Lung (tissue), 12 donors: Measurements from ENCODE around the gene PUS3. TPM values are rescaled to one million over a fixed set of nuclear protein-coding genes. Genes with fewer than 3 reads are reported as not detected.

Experiments
- ATAC-seq: fragments of 200-7000 bp; cut with Tn5 transposase; one replicate; pipeline ENCODE4 v1.9.1; 2020; ENCODE audit warnings: moderate number of reproducible peaks; ENCODE audit not compliant: insufficient read depth, low FRiP score
- DNase-seq, 3 donors: peaks; one replicate each; pipeline ENCODE4 v3.0.0-alpha.2; 2013 to 2017
- H3K27ac ChIP-seq, 2 donors: one replicate each; pipeline ENCODE4 v1.5.1; 2013; ENCODE audit warnings: mild to moderate bottlenecking in 2 of 2, moderate library complexity in 2 of 2, control low read depth in 1 of 2, inconsistent platforms in 1 of 2, low read depth in 1 of 2, low read length in 1 of 2
- H3K27me3 ChIP-seq, 3 donors: one replicate each; pipeline ENCODE4 v1.5.1; 2013; ENCODE audit warnings: low read length in 2 of 3; ENCODE audit not compliant: control insufficient read depth in 3 of 3, insufficient read depth in 3 of 3
- H3K36me3 ChIP-seq, 4 donors: one replicate each; pipeline ENCODE4 v1.5.1; 2013; ENCODE audit warnings: low read length in 4 of 4, mild to moderate bottlenecking in 1 of 4, moderate library complexity in 1 of 4; ENCODE audit not compliant: control insufficient read depth in 4 of 4, insufficient read depth in 4 of 4
- H3K4me1 ChIP-seq, 5 donors: one replicate each; pipeline ENCODE4 v1.5.1; 2013; ENCODE audit warnings: low read length in 5 of 5, mild to moderate bottlenecking in 2 of 5, moderate library complexity in 1 of 5; ENCODE audit not compliant: control insufficient read depth in 5 of 5, insufficient read depth in 5 of 5
- H3K4me3 ChIP-seq: one replicate; pipeline ENCODE4 v1.5.1; 2013; ENCODE audit warnings: mild to moderate bottlenecking, control low read depth, moderate library complexity
- H3K9ac ChIP-seq, 2 donors: one replicate each; pipeline ENCODE4 v1.5.1; 2013; ENCODE audit warnings: low read length in 2 of 2, control low read depth in 1 of 2; ENCODE audit not compliant: insufficient read depth in 1 of 2
- H3K9me3 ChIP-seq, 4 donors: one replicate each; pipeline ENCODE4 v1.5.1; 2013; ENCODE audit warnings: low read length in 3 of 4, mild to moderate bottlenecking in 1 of 4, moderate library complexity in 1 of 4; ENCODE audit not compliant: control insufficient read depth in 4 of 4, insufficient read depth in 3 of 4
- CTCF ChIP-seq: IDR thresholded peaks from 2 replicates; pipeline ENCODE4 v1.5.1; 2012; ENCODE audit warnings: mild to moderate bottlenecking; ENCODE audit errors: control extremely low read depth, extremely low read depth
- WGBS, 2 donors: extraction: QIAGEN DNeasy Blood & Tissue Kit; methylation state at CpG; one replicate each; pipeline ENCODE4 v1.1.7; 2013; 5-methylcytosine and 5-hydroxymethylcytosine counted together
- polyA plus RNA-seq, 2 donors: library from polyadenylated mRNA; stranded (reverse); fragments of 200-250 nt; gene quantifications; one replicate each; pipeline ENCODE4 v1.2.1, GENCODE V29; 2013
- total RNA-seq, 2 donors: library from RNA; depleted of rRNA in 1 of 2; stranded (reverse); fragments of >200 nt in 1 of 2; gene quantifications; one replicate each; pipeline ENCODE4 v1.2.1, GENCODE V29; 2014 to 2021
- donor health status: control.
- donor health status: control.
- donor health status: Bipolar disorder and iron deficiency.
- donor health status: healthy.
- donor health status: DM: yes; HTN: yes; CAD: no.

The PUS3 gene
- total and polyA plus RNA-seq, 4 donors: 6.9 to 15.7 (median 10.8) TPM

- ATAC-seq (no peak), DNase-seq (no peak)
- H3K4me1 ChIP-seq: peaks cover 0 to 7% (median 0%) of the 10 kb centered on the region in 5 donors
- no peaks in the 10 kb centered on the region for H3K36me3 ChIP-seq
- WGBS, 2 donors: 72 to 86% methylated on average over 3 of the region's 3 CpGs
- no peaks in the 10 kb centered on the region for H3K27me3 ChIP-seq
- no peak overlapping the region for H3K4me3 ChIP-seq
- no peak overlapping the region for H3K27ac ChIP-seq
- no peaks in the 10 kb centered on the region for H3K9me3 ChIP-seq
- H3K9ac ChIP-seq: no peak overlapping the region
- TF ChIP-seq CTCF: no peak
Observed at GRCh38 chr11:125925804-125926203, 22.8 kb upstream of the PUS3 start.

GRCh38 chr11:125925247-125925740 lies 22.3 kb upstream of the PUS3 start:
- DNase-seq (peak in 2 of 3 donors; percentile 8 to 11), ATAC-seq (no peak)
- WGBS, 2 donors: 77 to 84% methylated on average over 6 of the region's 6 CpGs
- Histone ChIP-seq H3K27ac (no peak overlapping the region), H3K4me1 (peaks cover 0 to 7% (median 0%) of the 10 kb centered on the region in 5 donors), H3K9me3 (no peaks in the 10 kb centered on the region), H3K27me3 (no peaks in the 10 kb centered on the region), H3K4me3 (no peak overlapping the region), H3K36me3 (no peaks in the 10 kb centered on the region), H3K9ac (no peak overlapping the region)
- TF ChIP-seq CTCF: no peak

GRCh38 chr11:125924384-125925007 lies 21.5 kb upstream of the PUS3 start:
- no peaks in the 10 kb centered on the region for H3K36me3 ChIP-seq
- no peak for ATAC-seq
- 90 to 92% methylated on average over 9 of the region's 9 CpGs for WGBS, 2 donors
- no peak for DNase-seq
- no peaks in the 10 kb centered on the region for H3K9me3 ChIP-seq
- H3K4me1 ChIP-seq: peaks cover 0 to 7% (median 0%) of the 10 kb centered on the region in 5 donors
- no peak overlapping the region for H3K27ac ChIP-seq
- H3K9ac ChIP-seq: no peak overlapping the region
- H3K4me3 ChIP-seq: no peak overlapping the region
- no peaks in the 10 kb centered on the region for H3K27me3 ChIP-seq
- no peak for TF ChIP-seq CTCF

- no peak overlapping the region for H3K4me3 ChIP-seq
- WGBS, 2 donors: 92% methylated on average over 8 of the region's 8 CpGs
Observed at GRCh38 chr11:125923633-125924032, 20.6 kb upstream of the PUS3 start.

More at GRCh38 chr11:125923633-125924032, 20.6 kb upstream of the PUS3 start:
- no peaks in the 10 kb centered on the region for H3K9me3 ChIP-seq
- no peaks in the 10 kb centered on the region for H3K36me3 ChIP-seq
- H3K9ac ChIP-seq: no peak overlapping the region
- no peak for TF ChIP-seq CTCF
- no peaks in the 10 kb centered on the region for H3K27me3 ChIP-seq
- ATAC-seq: no peak
- DNase-seq: no peak
- no peak overlapping the region for H3K27ac ChIP-seq
- H3K4me1 ChIP-seq: peaks cover 0 to 7% (median 0%) of the 10 kb centered on the region in 5 donors
